ENCODE data around the gene SORCS2. TPM values are rescaled to one million over a fixed set of nuclear protein-coding genes. Genes with fewer than 3 reads are reported as not detected.
A peak's percentile ranks its signal among the peaks of the same experiment; 100 is the strongest.

SORCS2 gene
- total RNA-seq, 1 experiment from 2014 or later, result 0.05 TPM

DNA sequence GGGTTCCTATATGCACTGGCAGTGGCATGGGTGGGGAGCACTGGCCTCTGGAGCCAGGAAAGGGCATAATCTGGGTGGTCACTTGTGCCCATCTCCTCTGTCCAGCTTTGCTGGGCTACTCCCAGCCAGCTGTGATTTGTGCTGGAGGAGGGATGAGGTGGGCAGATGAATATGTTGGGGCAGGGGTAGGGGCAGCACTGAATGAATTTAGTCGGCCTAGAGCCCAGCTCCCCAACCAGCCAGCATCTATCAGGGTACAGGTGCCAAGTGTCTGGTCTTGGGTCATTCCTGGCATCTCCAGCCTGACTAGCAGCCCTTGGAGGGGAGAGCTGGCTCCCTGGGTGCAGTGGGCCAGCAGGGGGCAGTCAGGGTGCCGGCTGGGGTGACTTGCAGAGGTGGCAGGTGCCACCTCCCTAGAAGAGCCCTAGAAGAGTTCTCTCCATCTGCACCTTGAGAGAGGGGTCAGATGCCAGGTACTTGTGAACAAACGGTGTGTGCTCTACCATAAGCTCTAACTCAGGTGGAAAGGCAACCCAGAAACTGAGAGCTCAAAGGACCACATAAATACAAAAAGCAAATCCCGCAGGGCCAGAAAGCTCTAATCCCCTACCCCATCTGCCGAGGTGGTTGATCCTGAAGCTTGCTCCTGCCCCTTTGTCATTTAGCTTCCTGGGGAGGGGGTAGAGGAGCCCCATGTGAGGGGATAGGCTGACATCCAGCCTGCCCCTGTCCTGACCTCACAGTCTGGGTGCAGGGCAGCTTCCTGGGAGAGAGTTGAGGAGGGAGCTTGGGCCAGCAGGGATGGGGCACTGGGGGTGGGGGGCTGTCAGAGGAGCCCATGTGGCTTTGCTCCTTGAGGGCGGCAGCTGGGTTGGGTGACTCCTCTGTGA is 2.2 kb downstream of the SORCS2 start:
- H3K9me3 ChIP-seq (replicated peaks), result no peaks in the 10 kb centered on the region
- H3K4me3 ChIP-seq, result no peak overlapping the region
- no peak for DNase-seq (ENCODE audit: low read depth in 1 of 2, low spot score in 2 of 2)
- H3K27ac ChIP-seq, result no peak overlapping the region
- H3K4me1 ChIP-seq (replicated peaks), result 0 out of 2 replicates have a peak, but pooled peaks cover 3% of the 10 kb centered on the region
- peaks cover 11% of the 10 kb centered on the region for H3K27me3 ChIP-seq (replicated peaks)
- no peaks in the 10 kb centered on the region for H3K36me3 ChIP-seq

DNA sequence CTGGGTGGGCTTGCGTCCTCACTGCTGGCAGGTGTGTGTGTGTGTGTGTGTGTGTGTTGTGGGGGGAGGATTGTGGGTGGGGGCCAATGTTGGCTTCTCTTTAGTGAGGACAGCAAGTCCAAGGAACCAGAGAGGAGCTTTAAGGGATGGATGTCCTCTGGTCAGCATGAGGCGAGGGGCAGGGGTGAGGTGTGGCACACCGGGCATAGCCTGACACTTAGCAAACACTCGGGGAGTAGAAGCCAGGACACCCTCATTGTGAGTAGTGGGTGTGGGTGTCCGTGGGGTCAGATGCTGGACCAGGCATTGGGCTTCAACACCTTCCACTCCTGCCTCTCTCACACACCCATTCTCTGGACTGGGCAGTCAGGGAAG is 2.8 kb downstream of the SORCS2 start:
- H3K4me3 ChIP-seq, result no peak overlapping the region

DNA sequence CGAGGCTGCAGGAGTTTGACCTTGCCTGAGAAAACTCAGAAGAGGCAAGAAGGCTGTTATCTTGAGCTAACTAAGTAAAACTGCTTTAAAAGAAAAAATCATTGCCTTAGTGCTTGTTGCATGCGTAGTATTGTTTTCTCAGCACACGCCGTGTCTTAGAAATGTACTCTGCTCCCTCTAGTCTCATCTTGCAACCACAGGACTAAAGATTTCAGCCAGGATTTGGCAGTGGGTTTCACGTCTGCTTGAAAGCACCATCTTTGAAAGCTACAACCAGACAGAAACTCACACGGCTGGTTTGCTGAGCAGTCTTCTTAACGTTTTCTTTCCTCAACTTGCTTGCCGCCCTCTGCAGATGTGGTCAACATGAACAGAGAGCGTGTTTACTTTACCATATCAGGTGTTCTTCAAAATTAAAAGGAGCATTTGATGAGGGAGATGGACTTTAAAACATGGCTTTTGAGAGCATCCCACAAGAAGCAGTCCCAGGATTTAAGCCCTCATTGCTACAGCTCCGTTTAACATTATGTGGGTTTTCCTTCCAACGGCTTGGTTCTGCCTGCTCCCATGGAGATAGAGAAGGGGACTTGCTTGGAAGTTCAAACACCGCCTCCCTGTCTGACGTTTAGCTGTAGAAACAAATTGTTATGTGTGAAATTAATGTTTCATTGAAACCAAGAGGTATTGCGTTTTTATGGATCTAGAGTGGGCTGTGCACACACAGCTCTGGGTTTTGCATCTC is 3.4 kb downstream of the SORCS2 start:
- no peak overlapping the region for H3K4me3 ChIP-seq
- no peaks in the 10 kb centered on the region for H3K36me3 ChIP-seq
- no peak for DNase-seq (ENCODE audit: low read depth in 1 of 2, low spot score in 2 of 2)

More for the DNA sequence above, 2.8 kb downstream of the SORCS2 start:
- H3K27ac ChIP-seq, result no peak overlapping the region
- no peak for DNase-seq (ENCODE audit: low read depth in 1 of 2, low spot score in 2 of 2)
- no peaks in the 10 kb centered on the region for H3K36me3 ChIP-seq
- H3K27me3 ChIP-seq (replicated peaks), result peaks cover 11% of the 10 kb centered on the region
- no peaks in the 10 kb centered on the region for H3K9me3 ChIP-seq (replicated peaks)
- H3K4me1 ChIP-seq (replicated peaks), result 0 out of 2 replicates have a peak, but pooled peaks cover 3% of the 10 kb centered on the region

DNA sequence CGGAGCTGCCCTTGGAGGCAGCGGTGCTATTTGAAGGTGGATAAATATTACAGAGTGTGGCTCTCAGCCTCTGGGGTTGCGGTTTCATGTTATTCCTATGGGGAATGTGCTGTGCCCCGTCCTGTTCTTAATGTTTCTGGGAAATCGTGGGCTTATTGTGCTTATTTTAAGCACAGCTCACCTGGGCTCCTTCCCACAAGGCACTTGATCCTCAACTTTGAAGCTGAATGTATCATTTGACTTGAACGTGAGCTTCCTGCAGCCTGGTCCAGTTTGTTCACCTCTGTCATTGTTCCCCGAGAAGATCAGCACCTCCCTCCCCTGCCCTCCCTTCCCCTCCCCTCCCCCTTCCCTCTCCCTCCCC is 3.9 kb downstream of the SORCS2 start:
- Histone ChIP-seq H3K27ac (no peak overlapping the region), H3K27me3 (replicated peaks) (peaks cover 11% of the 10 kb centered on the region)
- DNase-seq (ENCODE audit: low read depth in 1 of 2, low spot score in 2 of 2), result no peak

More for the DNA sequence above, 3.4 kb downstream of the SORCS2 start:
- Histone ChIP-seq H3K27me3 (replicated peaks) (peaks cover 11% of the 10 kb centered on the region), H3K9me3 (replicated peaks) (no peaks in the 10 kb centered on the region), H3K27ac (no peak overlapping the region), H3K4me1 (replicated peaks) (0 out of 2 replicates have a peak, but pooled peaks cover 3% of the 10 kb centered on the region)

DNA sequence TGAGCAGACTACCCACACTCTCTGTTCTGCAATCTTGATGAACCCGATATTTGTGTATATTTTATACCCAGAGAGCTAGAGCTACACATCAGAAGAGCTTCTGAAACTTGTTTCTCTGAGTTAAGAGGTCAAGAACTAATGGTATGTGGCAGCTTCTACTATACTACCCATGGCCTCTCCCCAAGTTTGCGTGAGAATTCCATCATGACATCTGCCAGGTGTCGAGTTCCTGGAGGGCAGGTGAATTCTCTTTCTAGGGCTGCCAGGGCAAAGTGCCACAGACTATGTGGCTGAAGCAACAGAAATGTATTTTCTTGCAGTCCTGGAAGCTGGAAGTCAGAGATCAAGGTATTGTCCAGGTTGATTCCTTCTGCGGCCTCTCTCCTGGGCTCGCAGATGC is 4.4 kb downstream of the SORCS2 start:
- H3K27me3 ChIP-seq (replicated peaks), result peaks cover 11% of the 10 kb centered on the region
- H3K9me3 ChIP-seq (replicated peaks), result no peaks in the 10 kb centered on the region
- 0 out of 2 replicates have a peak, but pooled peaks cover 3% of the 10 kb centered on the region for H3K4me1 ChIP-seq (replicated peaks)
- no peak overlapping the region for H3K4me3 ChIP-seq
- H3K27ac ChIP-seq, result no peak overlapping the region
- no peak for DNase-seq (ENCODE audit: low read depth in 1 of 2, low spot score in 2 of 2)
- no peaks in the 10 kb centered on the region for H3K36me3 ChIP-seq

More for the DNA sequence above, 3.9 kb downstream of the SORCS2 start:
- Histone ChIP-seq H3K9me3 (replicated peaks) (no peaks in the 10 kb centered on the region), H3K4me1 (replicated peaks) (0 out of 2 replicates have a peak, but pooled peaks cover 3% of the 10 kb centered on the region), H3K4me3 (no peak overlapping the region), H3K36me3 (no peaks in the 10 kb centered on the region)

DNA sequence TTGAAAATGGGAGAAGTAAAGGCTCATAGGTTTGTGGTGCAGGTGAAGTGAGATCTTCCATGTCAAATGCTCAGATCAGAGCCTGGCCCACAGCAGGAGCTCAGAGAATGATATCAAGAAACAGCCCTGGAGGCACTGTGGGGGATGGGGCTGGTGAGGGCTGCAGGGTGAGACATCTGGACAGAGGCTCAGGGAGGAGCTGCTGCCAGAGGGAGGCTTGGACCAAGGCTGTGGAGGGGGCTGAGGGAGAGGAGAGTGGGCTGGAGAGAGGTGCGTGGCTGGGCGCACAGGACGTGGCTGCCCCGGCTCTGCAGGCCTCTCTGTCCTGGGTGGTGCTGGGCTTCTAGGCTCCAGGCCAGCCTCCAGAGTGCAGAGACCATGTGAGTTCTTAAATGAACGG is 5.6 kb downstream of the SORCS2 start:
- no peaks in the 10 kb centered on the region for H3K9me3 ChIP-seq (replicated peaks)
- 0 out of 2 replicates have a peak, but pooled peaks cover 2% of the 10 kb centered on the region for H3K4me1 ChIP-seq (replicated peaks)
- H3K27me3 ChIP-seq (replicated peaks), result peaks cover 8% of the 10 kb centered on the region
- DNase-seq (ENCODE audit: low read depth in 1 of 2, low spot score in 2 of 2), result no peak
- H3K36me3 ChIP-seq, result no peaks in the 10 kb centered on the region
- H3K27ac ChIP-seq, result no peak overlapping the region
- no peak overlapping the region for H3K4me3 ChIP-seq

DNA sequence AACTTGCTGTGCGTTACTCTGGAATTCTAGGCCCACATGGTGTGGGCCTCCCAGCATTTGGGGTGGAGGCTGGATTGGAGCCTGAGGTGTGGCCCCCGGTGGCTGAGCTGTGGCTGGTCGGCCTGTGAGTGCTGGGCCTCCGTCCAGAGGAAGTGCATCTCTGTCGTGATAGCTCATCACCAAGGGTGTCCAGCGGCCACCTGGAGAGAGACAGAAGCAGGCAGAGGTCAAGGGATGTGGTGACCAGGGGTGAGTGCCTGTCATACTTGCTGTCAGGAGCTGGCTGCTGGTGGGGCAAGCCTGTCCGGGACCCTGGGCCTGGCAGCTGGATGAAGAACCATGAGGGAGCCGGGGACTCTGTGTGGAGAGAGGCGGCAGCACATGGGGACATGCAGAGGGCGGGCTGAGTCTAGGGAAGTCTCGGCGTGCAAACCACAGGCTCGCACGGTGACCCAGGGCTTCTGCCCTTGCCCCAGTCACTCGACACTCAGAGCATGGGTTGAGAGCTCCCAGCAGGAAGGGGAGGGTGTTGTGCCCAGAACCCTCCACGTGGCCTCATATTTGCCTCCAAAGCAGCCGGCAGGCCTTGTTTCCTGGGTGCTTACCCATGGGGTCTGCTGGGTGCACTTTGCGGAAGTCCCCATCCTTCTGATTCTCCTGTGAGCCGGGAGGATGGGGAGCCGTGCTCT is 6.2 kb downstream of the SORCS2 start:
- H3K9me3 ChIP-seq (replicated peaks), result no peaks in the 10 kb centered on the region
- peak in 1 of 2 experiments; percentile 14 for DNase-seq (ENCODE audit: low read depth in 1 of 2, low spot score in 2 of 2)
- H3K4me1 ChIP-seq (replicated peaks), result no peaks in the 10 kb centered on the region
- no peak overlapping the region for H3K4me3 ChIP-seq
- H3K27ac ChIP-seq, result no peak overlapping the region
- H3K36me3 ChIP-seq, result no peaks in the 10 kb centered on the region
- peaks cover 1% of the 10 kb centered on the region for H3K27me3 ChIP-seq (replicated peaks)

DNA sequence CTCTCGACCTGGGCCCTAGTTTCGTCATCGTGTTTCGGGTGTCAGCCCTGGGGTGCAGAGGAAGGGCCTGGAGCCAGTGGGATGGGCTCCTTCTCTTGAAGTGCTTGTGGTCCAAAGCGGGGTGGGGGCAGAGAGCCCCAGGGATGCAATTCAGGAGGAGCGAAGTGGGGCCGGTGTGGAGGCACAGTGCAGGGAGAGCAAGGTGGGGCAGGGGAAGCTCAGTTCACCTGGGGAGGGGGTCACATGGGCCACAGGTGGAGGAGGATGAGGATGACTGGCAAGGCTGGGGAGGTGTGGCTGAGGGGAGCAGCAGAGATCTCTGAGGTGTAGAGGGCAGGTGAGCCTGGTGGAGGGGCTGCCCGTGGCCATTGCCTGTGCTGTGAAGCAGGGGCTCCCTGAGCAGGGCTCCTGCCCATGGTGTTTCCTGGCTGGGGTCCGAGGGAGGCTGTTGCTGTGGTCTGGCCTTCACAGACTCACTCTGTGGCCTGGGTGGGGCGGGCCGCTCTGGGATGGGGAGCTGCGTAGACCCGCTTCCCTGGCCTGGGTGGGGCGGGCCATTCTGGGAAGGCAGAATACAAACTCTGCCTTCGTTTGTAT is 6.9 kb downstream of the SORCS2 start:
- Histone ChIP-seq H3K27ac (no peak overlapping the region), H3K4me1 (replicated peaks) (no peaks in the 10 kb centered on the region), H3K27me3 (replicated peaks) (no peaks in the 10 kb centered on the region), H3K36me3 (no peaks in the 10 kb centered on the region), H3K4me3 (no peak overlapping the region), H3K9me3 (replicated peaks) (no peaks in the 10 kb centered on the region)
- peak in 1 of 2 experiments; percentile 20 for DNase-seq (ENCODE audit: low read depth in 1 of 2, low spot score in 2 of 2)

DNA sequence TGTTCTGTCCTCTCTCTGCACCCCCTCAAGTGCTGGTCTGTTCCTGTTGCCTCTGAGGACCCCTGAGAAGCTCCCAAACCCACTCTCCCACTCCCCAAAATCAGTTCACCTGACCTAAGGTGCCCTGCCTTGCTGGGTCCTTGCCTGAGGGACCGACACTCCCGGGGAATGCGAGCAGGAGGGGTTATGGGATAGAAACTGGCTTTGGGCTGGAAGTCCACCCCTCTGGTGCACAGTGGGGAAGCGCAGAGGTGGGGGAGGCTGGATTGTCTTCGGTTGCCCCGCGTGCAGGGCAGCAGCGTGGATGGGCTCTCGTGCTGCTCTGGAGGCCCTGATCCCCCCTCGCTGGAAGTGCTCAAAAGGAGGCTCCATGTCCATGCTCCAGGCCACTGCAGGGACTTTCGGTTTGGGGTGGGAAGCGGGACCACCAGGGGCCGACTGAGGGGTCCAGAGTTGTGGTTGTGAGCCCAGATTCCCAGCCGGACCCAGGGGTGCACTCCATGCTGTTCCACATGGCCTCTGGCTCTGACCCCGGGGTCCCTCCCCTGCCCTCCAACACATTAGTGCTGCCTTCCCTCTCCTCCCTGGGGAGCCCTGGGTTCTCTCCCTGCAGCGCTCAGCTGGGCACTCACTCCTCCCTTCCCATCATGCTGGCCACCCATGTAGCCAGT is 7.6 kb downstream of the SORCS2 start:
- DNase-seq (ENCODE audit: low read depth in 1 of 2, low spot score in 2 of 2), result peak in 1 of 2 experiments; percentile 18

DNA sequence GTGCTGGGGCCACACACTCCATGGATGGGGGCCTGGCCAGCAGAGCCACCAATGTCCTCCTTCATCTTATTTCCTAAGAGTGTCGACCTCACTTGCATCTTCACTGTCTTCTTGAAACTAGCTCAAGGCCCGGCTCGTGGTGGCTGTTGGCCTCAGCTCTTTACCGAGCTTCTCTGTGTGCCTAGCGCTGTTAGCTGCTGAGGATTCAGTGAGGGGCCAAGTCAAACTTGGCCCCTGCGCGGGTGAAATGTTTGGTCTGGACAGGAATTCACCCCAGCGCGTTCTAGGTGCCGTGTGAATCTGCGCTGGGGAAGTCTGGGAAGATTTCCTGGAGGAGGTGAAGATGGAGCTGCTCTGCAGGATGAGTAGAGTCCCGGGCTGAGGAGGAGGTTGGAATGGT is 8.5 kb downstream of the SORCS2 start:
- no peak for DNase-seq (ENCODE audit: low read depth in 1 of 2, low spot score in 2 of 2)
- H3K27ac ChIP-seq, result no peak overlapping the region
- no peaks in the 10 kb centered on the region for H3K9me3 ChIP-seq (replicated peaks)
- no peaks in the 10 kb centered on the region for H3K36me3 ChIP-seq
- H3K27me3 ChIP-seq (replicated peaks), result no peaks in the 10 kb centered on the region
- H3K4me1 ChIP-seq (replicated peaks), result no peaks in the 10 kb centered on the region
- no peak overlapping the region for H3K4me3 ChIP-seq

More for the DNA sequence above, 7.6 kb downstream of the SORCS2 start:
- H3K27me3 ChIP-seq (replicated peaks), result no peaks in the 10 kb centered on the region
- H3K36me3 ChIP-seq, result no peaks in the 10 kb centered on the region
- H3K9me3 ChIP-seq (replicated peaks), result no peaks in the 10 kb centered on the region
- H3K4me3 ChIP-seq, result no peak overlapping the region
- H3K27ac ChIP-seq, result no peak overlapping the region
- no peaks in the 10 kb centered on the region for H3K4me1 ChIP-seq (replicated peaks)

DNA sequence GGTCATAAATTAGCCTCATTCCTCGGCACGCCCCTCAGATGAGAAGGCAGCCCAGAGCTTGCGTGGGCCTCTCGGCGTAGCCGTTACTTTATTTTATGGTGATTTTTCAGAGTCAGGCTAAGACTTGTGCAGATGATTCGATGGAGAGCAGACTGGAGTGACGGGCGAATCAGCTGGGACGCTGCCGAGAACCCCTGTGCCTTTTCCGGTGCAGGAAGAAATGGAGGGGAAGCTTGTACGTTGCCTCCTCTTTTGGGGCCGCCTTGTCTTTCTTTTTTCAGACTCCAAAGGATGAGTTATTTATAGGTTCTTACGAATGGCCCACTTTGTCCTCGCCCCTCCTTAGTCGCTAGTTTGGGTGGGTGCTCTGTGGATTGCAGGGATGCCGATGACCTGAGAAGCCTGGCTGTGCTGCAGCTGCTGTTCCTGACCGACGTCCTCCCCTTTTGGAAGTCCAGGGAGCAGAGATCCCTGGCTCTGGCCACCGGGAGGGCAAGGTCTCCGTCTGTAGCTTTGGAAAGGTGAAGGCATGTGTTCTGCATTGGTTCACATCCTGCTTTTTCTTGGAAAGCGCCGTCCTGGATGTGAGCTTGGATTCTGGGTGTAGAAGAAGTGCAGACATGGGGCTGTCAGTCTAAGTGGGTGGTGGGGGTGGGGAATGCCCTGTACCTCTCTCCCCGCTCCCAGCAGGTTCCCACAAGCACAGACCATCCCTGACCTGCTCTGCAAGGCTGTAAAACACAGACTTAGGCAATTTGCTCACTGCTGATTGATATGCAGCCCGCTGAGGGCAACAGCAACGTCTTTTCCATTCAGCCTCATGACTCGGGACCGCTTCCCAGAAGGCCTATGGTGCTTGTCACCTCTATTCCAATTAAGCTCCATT is 9.3 kb downstream of the SORCS2 start:
- Histone ChIP-seq H3K27me3 (replicated peaks) (no peaks in the 10 kb centered on the region), H3K4me3 (no peak overlapping the region), H3K36me3 (no peaks in the 10 kb centered on the region), H3K4me1 (replicated peaks) (peaks cover 7% of the 10 kb centered on the region), H3K27ac (no peak overlapping the region), H3K9me3 (replicated peaks) (no peaks in the 10 kb centered on the region)
- DNase-seq (ENCODE audit: low read depth in 1 of 2, low spot score in 2 of 2), result no peak

DNA sequence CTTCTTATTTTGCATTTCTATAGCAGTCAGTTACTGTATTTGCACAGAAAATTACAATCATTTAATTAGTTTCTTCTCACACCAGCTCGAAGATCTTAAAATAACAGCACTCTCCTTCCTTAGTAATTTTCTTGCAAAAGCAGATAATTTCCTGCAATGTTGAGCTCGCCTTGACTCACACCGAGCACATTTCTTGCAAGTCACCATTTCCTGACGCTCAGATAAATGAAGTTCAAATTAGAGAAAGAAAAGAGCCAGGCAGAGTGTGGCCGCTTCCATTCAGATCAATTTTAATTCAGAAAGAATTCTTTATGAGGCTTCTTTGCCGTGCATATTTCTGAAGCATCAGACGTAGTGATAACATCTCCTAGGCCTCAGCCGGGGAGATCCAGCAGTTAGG is 10.1 kb downstream of the SORCS2 start:
- no peaks in the 10 kb centered on the region for H3K36me3 ChIP-seq
- H3K4me1 ChIP-seq (replicated peaks), result peaks cover 14% of the 10 kb centered on the region
- DNase-seq (ENCODE audit: low read depth in 1 of 2, low spot score in 2 of 2), result no peak

More for the DNA sequence above, 10.1 kb downstream of the SORCS2 start:
- H3K27me3 ChIP-seq (replicated peaks), result no peaks in the 10 kb centered on the region
- no peak overlapping the region for H3K27ac ChIP-seq
- no peaks in the 10 kb centered on the region for H3K9me3 ChIP-seq (replicated peaks)
- H3K4me3 ChIP-seq, result no peak overlapping the region
